ENCODE data around the gene IFRD2. TPM values are rescaled to one million over a fixed set of nuclear protein-coding genes. Genes with fewer than 3 reads are reported as not detected.
"Not testable (repeated sequence)": the region's sequence is repeated elsewhere in the genome, so short reads cannot be mapped to it uniquely, and the experiment has no call there.

Gene IFRD2
- total RNA-seq, 2 donors from 2014 or later: 56.3 to 62.1 TPM

- Mint-ChIP-seq H3K9me3 (no peaks in the 10 kb centered on the region), H3K27ac (no peak overlapping the region), H3K36me3 (ENCODE audit: insufficient read depth in 2 of 2) (peaks cover 0 to 4% of the 10 kb centered on the region in 2 donors), H3K4me1 (ENCODE audit: low read depth) (peaks cover 38% of the 10 kb centered on the region), H3K27me3 (ENCODE audit: low read depth) (no peaks in the 10 kb centered on the region), H3K4me3 (no peak overlapping the region)
- no peak for ATAC-seq (replicated peaks in 1 of 2)
- no peak for DNase-seq
Measured at GRCh38 chr3:50294089-50294488, 1.9 kb upstream of the IFRD2 start.

GRCh38 chr3:50293079-50293801, 1.0 kb upstream of the IFRD2 start:
- no peaks in the 10 kb centered on the region for H3K27me3 Mint-ChIP-seq (ENCODE audit: low read depth)
- no peak for ATAC-seq (replicated peaks in 1 of 2)
- H3K4me3 Mint-ChIP-seq: peak overlapping the region; percentile 83 to 93

DNA sequence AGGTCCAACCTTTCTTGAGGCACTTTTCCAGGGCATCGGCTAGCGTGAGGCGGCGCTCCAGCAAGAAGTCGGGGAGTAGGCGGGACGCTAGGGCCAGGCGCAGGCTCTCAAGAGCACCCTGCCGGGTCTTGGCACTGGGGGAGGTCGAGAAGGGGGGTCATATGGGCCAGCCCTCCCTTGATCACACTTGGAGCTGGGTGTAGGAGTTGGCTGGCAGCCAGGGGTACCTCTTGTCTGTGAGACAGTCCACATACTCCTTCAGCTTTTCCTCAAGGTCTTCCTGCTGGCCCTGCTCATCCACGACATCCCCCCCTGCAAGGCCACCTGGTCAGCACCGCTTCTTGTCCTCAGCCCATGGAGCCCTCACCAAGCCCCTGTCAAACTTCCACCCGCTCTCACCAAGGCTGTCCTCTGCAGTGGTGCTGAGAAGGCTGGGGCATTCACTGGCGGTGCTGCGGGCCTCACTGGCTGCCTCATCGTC, 2.0 kb downstream of the IFRD2 start:
- ATAC-seq (replicated peaks in 1 of 2) (no peak), DNase-seq (no peak)
- Mint-ChIP-seq H3K27ac (no peak overlapping the region), H3K27me3 (ENCODE audit: low read depth) (no peaks in the 10 kb centered on the region), H3K4me3 (peak overlapping the region; percentile 83 to 93), H3K36me3 (ENCODE audit: insufficient read depth in 2 of 2) (peaks cover 0 to 5% of the 10 kb centered on the region in 2 donors), H3K4me1 (ENCODE audit: low read depth) (peaks cover 32% of the 10 kb centered on the region), H3K9me3 (no peaks in the 10 kb centered on the region)

More at GRCh38 chr3:50293079-50293801, 1.0 kb upstream of the IFRD2 start:
- Mint-ChIP-seq H3K36me3 (ENCODE audit: insufficient read depth in 2 of 2) (peaks cover 0 to 4% of the 10 kb centered on the region in 2 donors), H3K4me1 (ENCODE audit: low read depth) (peaks cover 36% of the 10 kb centered on the region), H3K27ac (peak overlapping the region; percentile 91), H3K9me3 (no peaks in the 10 kb centered on the region)
- DNase-seq: no peak

DNA sequence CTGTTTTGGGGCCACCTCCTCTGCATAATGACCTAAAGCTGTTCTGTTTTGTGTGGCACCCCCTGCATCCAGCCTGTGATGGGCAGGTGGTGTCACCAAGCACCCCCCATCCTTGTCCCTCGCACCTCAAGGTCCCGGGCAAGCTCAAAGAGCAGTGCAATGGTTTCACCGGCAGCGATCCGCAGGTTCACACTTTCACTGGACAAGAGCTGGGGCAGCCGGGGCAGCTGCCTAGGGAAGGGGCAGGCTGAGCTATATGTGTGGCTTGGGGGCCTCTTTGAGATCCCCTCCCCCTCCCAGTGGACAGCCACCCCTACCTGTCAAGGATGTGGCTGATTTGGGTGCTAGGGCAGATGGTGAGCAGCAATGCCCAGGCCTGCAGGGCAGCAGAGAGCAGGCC, 3.1 kb downstream of the IFRD2 start:
- Mint-ChIP-seq H3K27me3 (ENCODE audit: low read depth) (no peaks in the 10 kb centered on the region), H3K4me3 (no peak overlapping the region), H3K9me3 (no peaks in the 10 kb centered on the region), H3K36me3 (ENCODE audit: insufficient read depth in 2 of 2) (peaks cover 0 to 5% of the 10 kb centered on the region in 2 donors), H3K27ac (no peak overlapping the region), H3K4me1 (ENCODE audit: low read depth) (peaks cover 32% of the 10 kb centered on the region)
- ATAC-seq (replicated peaks in 1 of 2) (no peak), DNase-seq (no peak)

DNA sequence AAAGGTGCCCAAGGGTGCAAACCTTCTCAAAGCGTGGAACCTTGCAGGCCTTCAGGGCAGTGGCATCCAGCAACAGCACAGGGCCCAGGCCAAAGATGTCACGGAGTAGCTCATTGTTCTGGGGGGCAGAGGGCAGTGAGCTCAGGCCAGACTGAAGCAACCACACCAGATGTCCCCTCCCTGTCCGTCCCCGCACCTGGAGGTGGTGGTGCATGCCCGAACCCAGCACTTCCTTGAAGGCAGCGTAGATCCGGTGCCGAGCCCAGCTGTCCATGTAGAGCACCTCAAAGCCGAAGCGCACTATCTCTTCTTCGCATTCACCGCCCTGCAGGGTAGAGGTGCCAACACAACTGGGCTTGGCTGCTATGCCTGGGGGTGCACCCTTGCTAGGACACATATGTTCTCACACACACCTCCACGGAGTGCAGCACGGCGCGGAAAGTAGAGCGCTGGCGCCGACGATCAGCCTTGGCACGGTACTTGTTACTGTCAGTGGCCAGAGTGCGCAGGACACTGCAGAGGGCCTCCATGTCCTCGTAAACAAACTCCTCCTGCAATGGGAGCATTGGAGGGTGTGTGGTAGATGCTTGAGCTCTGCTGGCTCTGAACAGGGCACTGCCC, 3.7 kb downstream of the IFRD2 start:
- DNase-seq (no peak), ATAC-seq (replicated peaks in 1 of 2) (no peak)
- H3K27me3 Mint-ChIP-seq (ENCODE audit: low read depth): no peaks in the 10 kb centered on the region
- no peaks in the 10 kb centered on the region for H3K9me3 Mint-ChIP-seq
- peaks cover 0 to 5% of the 10 kb centered on the region in 2 donors for H3K36me3 Mint-ChIP-seq (ENCODE audit: insufficient read depth in 2 of 2)
- H3K4me3 Mint-ChIP-seq: no peak overlapping the region
- H3K4me1 Mint-ChIP-seq (ENCODE audit: low read depth): peaks cover 32% of the 10 kb centered on the region
- no peak overlapping the region for H3K27ac Mint-ChIP-seq

GRCh38 chr3:50287262-50287661, 5.0 kb downstream of the IFRD2 start:
- Mint-ChIP-seq H3K9me3 (no peaks in the 10 kb centered on the region), H3K4me1 (ENCODE audit: low read depth) (peaks cover 21% of the 10 kb centered on the region), H3K4me3 (no peak overlapping the region), H3K27ac (no peak overlapping the region), H3K27me3 (ENCODE audit: low read depth) (no peaks in the 10 kb centered on the region), H3K36me3 (ENCODE audit: insufficient read depth in 2 of 2) (peaks cover 0 to 5% of the 10 kb centered on the region in 2 donors)
- ATAC-seq (replicated peaks in 1 of 2): no peak
- no peak for DNase-seq

- ATAC-seq (replicated peaks in 1 of 2): peak in 1 of 2 donors; percentile 32
- peaks cover 19% of the 10 kb centered on the region for H3K4me1 Mint-ChIP-seq (ENCODE audit: low read depth)
- no peaks in the 10 kb centered on the region for H3K27me3 Mint-ChIP-seq (ENCODE audit: low read depth)
- no peak overlapping the region for H3K4me3 Mint-ChIP-seq
- no peaks in the 10 kb centered on the region for H3K9me3 Mint-ChIP-seq
- H3K36me3 Mint-ChIP-seq (ENCODE audit: insufficient read depth in 2 of 2): peaks cover 0 to 5% of the 10 kb centered on the region in 2 donors
- DNase-seq: no peak
- no peak overlapping the region for H3K27ac Mint-ChIP-seq
Measured at GRCh38 chr3:50286322-50287227, 5.7 kb downstream of the IFRD2 start.

GRCh38 chr3:50284121-50284520, 8.1 kb downstream of the IFRD2 start:
- not testable (repeated sequence) for H3K27me3 Mint-ChIP-seq (ENCODE audit: low read depth); H3K36me3 Mint-ChIP-seq (ENCODE audit: insufficient read depth in 2 of 2); H3K4me3 Mint-ChIP-seq; H3K27ac Mint-ChIP-seq; DNase-seq; ATAC-seq (replicated peaks in 1 of 2); H3K9me3 Mint-ChIP-seq; H3K4me1 Mint-ChIP-seq (ENCODE audit: low read depth)

GRCh38 chr3:50279255-50280016, 12.8 kb downstream of the IFRD2 start:
- ATAC-seq (replicated peaks in 1 of 2) (no peak), DNase-seq (no peak)
- Mint-ChIP-seq H3K27ac (no peak overlapping the region), H3K36me3 (ENCODE audit: insufficient read depth in 2 of 2) (peaks cover 0 to 1% of the 10 kb centered on the region in 2 donors), H3K4me1 (ENCODE audit: low read depth) (peaks cover 17% of the 10 kb centered on the region), H3K4me3 (no peak overlapping the region), H3K9me3 (no peaks in the 10 kb centered on the region), H3K27me3 (ENCODE audit: low read depth) (peaks cover 27% of the 10 kb centered on the region)

DNA sequence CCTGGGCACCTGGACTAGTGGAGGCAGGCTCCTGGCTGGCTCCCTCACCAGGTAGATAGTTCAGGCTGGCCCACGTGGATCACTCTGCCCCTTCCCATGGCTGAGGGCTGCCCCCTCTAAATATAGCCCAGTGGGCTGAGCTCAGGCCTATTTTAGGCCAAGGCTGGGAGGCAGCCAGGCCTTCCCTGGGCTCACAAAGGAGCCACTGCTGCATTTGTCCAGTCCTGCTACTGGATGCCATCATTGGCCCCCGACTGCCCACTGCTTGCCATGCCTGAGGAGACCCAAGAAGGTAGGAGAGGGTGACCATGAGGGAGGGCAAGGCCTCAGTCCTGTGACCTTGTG, 13.4 kb downstream of the IFRD2 start, which contains the start of gene LSMEM2:
Gene LSMEM2, plus strand, starts transcription at position 208 of the 345 bp plus-strand sequence. Its CDS starts 27 bp downstream, at position 235.
- ATAC-seq (replicated peaks in 1 of 2): no peak
- Mint-ChIP-seq H3K4me1 (ENCODE audit: low read depth) (peaks cover 23% of the 10 kb centered on the region), H3K4me3 (no peak within 1 kb of the TSS), H3K27me3 (ENCODE audit: low read depth) (peaks cover 33% of the 10 kb centered on the region), H3K36me3 (ENCODE audit: insufficient read depth in 2 of 2) (peaks cover 0 to 1% of the 10 kb centered on the region in 2 donors), H3K27ac (no peak within 1 kb of the TSS), H3K9me3 (no peaks in the 10 kb centered on the region)
- DNase-seq: no peak

GRCh38 chr3:50278123-50278879, 13.9 kb downstream of the IFRD2 start:
- no peak overlapping the region for H3K27ac Mint-ChIP-seq
- H3K9me3 Mint-ChIP-seq: no peaks in the 10 kb centered on the region
- ATAC-seq (replicated peaks in 1 of 2): no peak
- peaks cover 24% of the 10 kb centered on the region for H3K4me1 Mint-ChIP-seq (ENCODE audit: low read depth)
- H3K36me3 Mint-ChIP-seq (ENCODE audit: insufficient read depth in 2 of 2): peaks cover 0 to 1% of the 10 kb centered on the region in 2 donors
- H3K27me3 Mint-ChIP-seq (ENCODE audit: low read depth): peaks cover 34% of the 10 kb centered on the region
- no peak for DNase-seq
- H3K4me3 Mint-ChIP-seq: no peak overlapping the region

DNA sequence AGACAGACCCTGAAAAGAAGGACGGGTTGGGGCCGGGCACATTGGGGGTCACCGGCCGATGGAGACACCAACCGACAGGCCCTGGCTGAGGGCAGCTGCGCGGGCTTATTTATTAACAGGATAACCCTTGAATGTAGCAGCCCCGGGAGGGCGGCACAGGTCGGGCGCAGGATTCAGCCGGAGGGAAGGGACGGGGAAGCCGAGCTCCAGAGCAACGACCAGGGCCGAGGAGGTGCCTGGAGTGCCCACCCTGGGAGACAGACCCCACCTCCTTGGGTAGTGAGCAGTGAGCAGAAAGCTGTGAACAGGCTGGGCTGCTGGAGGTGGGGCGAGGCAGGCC, 15.5 kb downstream of the IFRD2 start:
- ATAC-seq (replicated peaks in 1 of 2) (no peak), DNase-seq (no peak)
- Mint-ChIP-seq H3K4me3 (peak overlapping the region in 1 of 2 donors; percentile 87), H3K9me3 (no peaks in the 10 kb centered on the region), H3K36me3 (ENCODE audit: insufficient read depth in 2 of 2) (peaks cover 0 to 1% of the 10 kb centered on the region in 2 donors), H3K27ac (no peak overlapping the region), H3K27me3 (ENCODE audit: low read depth) (peaks cover 39% of the 10 kb centered on the region), H3K4me1 (ENCODE audit: low read depth) (peaks cover 38% of the 10 kb centered on the region)

All from activated T-cell treated with anti-CD3 and anti-CD28 coated beads, Interleukin-2, amount 50 U/mL, for 72 hours (primary cell).